Fibroblast of the aortic adventitia (primary cell): ENCODE data around the gene SRP14. TPM values are rescaled to one million over a fixed set of nuclear protein-coding genes. Genes with fewer than 3 reads are reported as not detected.

Source experiments
- DNase-seq: peaks from one replicate; pipeline ENCODE4 v3.0.0-alpha.2; 2010; ENCODE audit warnings: low read depth
- H3K4me3 ChIP-seq: 2 replicates; pipeline ENCODE4 v1.5.1; 2011; ENCODE audit warnings: low read depth, mild to moderate bottlenecking, control low read depth, low read length, moderate library complexity
- total RNA-seq: library from RNA; depleted of rRNA; stranded (reverse); fragments of >200 nt; gene quantifications from 2 replicates; pipeline ENCODE4 v1.2.3, GENCODE V29; 2012; ENCODE audit warnings: low replicate concordance
- TF ChIP-seq, protein P1 (sequence below): IDR thresholded peaks from 2 replicates; pipeline ENCODE4 v1.5.1; 2011; ENCODE audit warnings: mild to moderate bottlenecking, low read length, control low read depth, inconsistent platforms; ENCODE audit not compliant: insufficient read depth

The SRP14 gene
- total RNA-seq, 1 donor: 204 TPM

DNA sequence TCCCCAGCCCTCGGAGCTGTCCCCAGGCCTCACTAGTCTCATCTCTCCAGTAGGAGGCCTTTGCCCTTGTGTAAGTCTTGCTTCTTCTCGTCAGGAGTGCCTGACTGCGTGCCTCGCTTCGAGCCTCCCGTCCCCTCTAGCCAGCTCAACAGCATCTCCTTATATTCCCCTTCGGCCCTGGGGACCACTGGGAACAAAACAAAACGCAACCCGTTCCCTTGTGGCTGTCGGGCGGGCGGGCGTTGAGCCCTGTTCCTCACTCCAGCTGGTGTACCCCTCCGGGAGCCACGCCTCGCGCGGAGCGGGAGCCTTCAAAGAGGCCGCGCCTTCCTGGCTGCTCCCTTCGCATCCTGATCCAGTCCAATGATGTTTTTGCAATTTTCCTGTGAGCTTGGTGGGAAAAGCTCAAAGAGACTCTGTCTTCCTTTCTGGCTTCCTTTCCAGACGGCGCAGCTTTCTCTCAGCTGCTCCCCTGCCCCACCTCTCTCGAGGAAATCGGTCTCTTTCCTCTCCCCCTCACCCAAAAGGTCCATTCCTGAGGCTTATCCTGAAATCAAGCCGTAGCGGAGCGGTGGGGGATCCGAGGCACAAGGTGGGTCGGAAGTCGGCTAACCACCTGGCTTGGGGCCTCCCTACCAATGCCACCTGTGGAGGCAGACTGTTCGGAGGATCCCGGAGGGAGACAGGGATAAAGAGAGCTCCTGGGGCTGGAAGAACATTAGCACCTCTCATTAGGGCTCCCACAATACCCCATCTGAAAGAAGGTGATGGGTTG lies 33.4 kb upstream of the SRP14 start:
- DNase-seq: no peak
- TF ChIP-seq, protein P1, sequence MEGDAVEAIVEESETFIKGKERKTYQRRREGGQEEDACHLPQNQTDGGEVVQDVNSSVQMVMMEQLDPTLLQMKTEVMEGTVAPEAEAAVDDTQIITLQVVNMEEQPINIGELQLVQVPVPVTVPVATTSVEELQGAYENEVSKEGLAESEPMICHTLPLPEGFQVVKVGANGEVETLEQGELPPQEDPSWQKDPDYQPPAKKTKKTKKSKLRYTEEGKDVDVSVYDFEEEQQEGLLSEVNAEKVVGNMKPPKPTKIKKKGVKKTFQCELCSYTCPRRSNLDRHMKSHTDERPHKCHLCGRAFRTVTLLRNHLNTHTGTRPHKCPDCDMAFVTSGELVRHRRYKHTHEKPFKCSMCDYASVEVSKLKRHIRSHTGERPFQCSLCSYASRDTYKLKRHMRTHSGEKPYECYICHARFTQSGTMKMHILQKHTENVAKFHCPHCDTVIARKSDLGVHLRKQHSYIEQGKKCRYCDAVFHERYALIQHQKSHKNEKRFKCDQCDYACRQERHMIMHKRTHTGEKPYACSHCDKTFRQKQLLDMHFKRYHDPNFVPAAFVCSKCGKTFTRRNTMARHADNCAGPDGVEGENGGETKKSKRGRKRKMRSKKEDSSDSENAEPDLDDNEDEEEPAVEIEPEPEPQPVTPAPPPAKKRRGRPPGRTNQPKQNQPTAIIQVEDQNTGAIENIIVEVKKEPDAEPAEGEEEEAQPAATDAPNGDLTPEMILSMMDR: no peak
- no peak overlapping the region for H3K4me3 ChIP-seq

GRCh38 chr15:40070608-40071218 lies 31.7 kb upstream of the SRP14 start:
- TF ChIP-seq, protein P1: no peak
- DNase-seq: no peak
- H3K4me3 ChIP-seq: no peak overlapping the region

DNA sequence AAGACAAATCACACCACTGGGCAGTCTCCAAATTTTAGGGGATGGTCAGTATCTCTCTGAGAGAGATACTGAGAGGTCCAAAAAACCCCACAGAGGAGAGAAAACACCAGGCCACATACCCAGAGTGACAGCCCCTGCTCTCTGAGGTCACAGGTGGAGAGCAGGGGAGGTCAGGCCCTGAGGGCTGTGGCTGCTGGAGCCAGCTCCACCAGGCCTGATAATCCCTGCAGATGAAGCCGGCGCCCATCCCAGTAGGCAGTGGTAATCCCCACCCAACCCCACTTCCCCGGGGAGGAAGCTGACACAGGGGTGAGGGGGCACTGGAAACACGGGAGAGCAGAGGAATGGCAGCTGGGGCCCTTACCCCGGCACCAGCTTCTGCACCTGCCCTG lies 31.2 kb upstream of the SRP14 start:
- no peak for DNase-seq
- TF ChIP-seq, protein P1: no peak

GRCh38 chr15:40069178-40070165 lies 30.5 kb upstream of the SRP14 start:
- peak; percentile 83 for DNase-seq
- H3K4me3 ChIP-seq: no peak overlapping the region
- TF ChIP-seq, protein P1: no peak

More for the DNA sequence above, 31.2 kb upstream of the SRP14 start:
- H3K4me3 ChIP-seq: no peak overlapping the region

DNA sequence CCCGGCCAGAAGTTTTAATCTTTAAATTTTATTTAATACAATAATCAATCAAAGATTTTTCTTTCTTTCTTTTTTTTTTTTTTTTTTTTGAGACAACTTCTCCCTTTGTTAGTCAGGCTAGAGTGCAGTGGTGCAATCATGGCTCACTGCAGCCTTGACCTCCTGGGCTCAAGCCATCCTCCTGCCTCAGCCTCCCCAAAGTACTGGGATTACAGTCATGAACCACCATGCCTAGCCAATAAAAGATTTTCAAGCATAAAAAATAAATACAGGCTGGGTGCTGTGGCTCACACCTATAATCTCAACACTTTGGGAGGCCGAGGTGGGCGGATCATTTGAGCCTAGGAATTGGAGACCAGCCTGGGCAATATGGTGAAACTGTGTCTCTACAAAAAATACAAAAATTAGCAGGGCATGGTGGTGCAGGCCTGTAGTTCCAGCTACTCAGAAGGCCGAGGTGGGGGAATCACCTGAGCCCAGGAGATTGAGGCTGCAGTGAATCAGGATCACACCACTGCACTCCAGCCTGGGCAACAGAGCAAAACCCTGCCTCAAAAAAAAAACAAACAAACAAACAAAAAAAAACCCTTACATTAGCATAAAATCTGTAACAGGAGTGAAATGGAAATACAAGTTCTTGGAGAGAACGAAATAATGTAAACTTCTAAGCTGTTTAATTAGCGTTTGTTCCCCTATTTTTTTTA lies 29.1 kb upstream of the SRP14 start:
- no peak for DNase-seq
- TF ChIP-seq, protein P1: no peak
- no peak overlapping the region for H3K4me3 ChIP-seq

DNA sequence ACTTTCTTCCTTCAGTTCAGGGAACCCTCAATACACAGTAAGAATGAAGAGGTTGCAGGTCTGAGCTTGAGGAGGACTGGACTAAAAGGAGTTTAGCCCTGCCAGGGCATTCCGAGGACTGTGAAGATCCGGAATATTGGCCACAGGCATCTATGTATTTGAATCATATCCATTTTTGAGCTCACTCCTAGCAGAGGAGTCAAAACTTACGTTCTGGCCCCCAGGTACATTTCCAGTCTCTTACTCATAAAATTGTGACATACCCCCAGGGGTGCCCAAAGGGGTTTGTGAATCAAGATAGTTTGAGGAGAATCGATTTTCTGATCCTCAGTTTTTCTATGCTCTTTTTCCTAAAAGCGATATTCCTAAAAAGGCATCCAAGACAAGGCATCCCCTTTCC lies 27.6 kb upstream of the SRP14 start:
- no peak for DNase-seq
- TF ChIP-seq, protein P1: no peak
- H3K4me3 ChIP-seq: no peak overlapping the region
